Right kidney (tissue), 1 donor: Measurements from ENCODE around the gene ZC3H8.
A peak's percentile ranks its signal among the peaks of the same experiment; 100 is the strongest.

Experiments
- DNase-seq: peaks from one replicate; pipeline ENCODE4 v3.0.0-alpha.2; 2016

Gene ZC3H8

GRCh38 chr2:112195167-112195766 lies 59.6 kb downstream of the ZC3H8 start:
- no peak for DNase-seq

- DNase-seq: no peak
Measured at GRCh38 chr2:112194482-112194881, 60.4 kb downstream of the ZC3H8 start.

DNA sequence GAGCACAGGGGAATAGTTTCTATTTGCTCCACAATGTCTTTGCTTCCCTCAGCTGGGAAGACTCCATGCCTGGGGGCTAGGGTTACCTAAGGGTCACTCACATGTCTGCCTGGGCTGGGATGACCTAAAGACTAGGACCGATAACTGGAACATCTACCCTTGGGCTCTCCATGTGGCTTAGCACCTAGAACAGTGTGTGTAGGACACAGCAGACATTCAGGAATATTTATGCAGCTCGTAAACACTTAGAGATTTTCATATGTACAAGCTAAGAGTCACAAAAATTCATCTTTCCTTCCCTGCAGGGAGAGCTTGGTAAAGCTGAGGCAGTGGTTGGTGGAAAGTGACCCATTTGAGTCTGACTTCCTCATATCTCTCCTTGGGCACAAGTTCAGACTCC lies 60.8 kb downstream of the ZC3H8 start:
- no peak for DNase-seq

GRCh38 chr2:112189001-112189556 lies 65.8 kb downstream of the ZC3H8 start:
- no peak for DNase-seq

DNA sequence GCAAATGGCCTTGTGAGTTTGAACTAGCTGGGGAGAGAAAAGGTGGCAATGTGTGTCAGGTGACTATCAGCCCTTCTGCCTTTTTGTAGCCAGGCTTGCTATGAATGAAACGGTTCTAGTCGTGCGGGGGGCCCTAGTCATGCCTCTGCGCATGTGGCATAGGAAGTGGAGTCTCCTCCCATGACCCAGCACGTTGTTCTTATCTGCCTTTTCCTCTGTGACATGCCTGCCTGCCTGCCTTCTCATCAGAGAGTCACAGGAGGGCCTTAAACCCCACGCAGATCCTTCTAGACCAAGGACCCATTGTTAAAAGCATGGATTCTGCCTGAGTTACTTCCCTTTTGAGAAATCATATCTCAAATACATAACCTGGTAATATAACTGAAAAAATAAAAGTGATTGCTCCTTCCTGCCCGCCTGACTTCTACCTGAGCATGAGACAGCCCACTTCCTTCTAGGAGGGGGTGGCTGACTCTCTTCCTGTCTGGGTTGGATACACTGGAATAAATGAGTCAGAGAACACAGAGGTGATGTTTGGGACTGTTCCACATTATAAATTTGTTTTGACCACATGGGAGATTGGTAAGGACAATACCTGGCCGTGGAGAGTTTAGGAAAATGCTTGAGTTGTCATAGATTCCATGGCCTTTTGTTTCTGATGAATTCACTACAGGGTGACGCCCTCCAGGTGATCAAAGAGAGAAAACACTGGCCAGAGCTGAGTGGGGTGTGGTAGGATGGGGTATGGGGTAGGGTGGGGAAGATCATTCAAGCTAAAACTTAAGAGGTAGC lies 66.8 kb downstream of the ZC3H8 start:
- DNase-seq: no peak

- DNase-seq: no peak
Measured at GRCh38 chr2:112187046-112187715, 67.7 kb downstream of the ZC3H8 start.

DNA sequence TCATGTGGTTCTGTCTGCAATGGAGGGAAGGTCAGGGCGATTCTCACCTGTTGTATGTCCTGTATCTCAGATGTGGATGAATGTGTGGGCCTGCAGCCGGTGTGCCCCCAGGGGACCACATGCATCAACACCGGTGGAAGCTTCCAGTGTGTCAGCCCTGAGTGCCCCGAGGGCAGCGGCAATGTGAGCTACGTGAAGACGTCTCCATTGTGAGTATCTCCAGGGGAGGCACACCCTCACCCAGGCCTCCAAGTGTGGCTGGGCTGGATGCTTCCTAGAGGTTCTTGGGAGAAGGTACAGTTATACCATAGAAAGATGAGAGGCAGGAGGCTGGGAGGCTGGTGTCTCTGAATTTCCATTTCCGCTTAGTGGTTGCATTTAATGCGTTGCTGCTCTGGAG lies 69.7 kb downstream of the ZC3H8 start:
- DNase-seq: no peak

- no peak for DNase-seq
Measured at GRCh38 chr2:112184121-112184520, 70.7 kb downstream of the ZC3H8 start.

GRCh38 chr2:112183327-112184025 lies 71.4 kb downstream of the ZC3H8 start:
- DNase-seq: no peak

DNA sequence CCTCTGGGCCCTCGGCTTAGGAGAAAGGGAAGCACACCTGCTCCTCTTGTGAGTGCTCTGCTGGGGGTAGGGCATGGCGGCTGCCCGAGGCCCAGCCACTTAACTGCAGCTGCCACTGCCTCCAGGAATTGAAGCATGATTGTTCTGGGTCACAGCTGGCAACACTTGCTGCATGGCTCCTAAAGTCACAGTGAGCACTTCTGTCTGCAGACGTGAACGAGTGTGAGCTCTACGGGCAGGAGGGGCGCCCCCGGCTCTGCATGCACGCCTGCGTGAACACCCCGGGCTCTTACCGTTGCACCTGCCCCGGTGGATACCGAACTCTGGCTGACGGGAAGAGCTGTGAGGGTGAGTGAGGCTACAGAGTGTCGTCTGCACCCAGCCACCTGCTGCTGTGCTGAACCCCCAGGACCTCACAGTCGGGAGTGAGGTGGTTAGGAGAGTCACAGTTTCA lies 72.2 kb downstream of the ZC3H8 start:
- DNase-seq: no peak

DNA sequence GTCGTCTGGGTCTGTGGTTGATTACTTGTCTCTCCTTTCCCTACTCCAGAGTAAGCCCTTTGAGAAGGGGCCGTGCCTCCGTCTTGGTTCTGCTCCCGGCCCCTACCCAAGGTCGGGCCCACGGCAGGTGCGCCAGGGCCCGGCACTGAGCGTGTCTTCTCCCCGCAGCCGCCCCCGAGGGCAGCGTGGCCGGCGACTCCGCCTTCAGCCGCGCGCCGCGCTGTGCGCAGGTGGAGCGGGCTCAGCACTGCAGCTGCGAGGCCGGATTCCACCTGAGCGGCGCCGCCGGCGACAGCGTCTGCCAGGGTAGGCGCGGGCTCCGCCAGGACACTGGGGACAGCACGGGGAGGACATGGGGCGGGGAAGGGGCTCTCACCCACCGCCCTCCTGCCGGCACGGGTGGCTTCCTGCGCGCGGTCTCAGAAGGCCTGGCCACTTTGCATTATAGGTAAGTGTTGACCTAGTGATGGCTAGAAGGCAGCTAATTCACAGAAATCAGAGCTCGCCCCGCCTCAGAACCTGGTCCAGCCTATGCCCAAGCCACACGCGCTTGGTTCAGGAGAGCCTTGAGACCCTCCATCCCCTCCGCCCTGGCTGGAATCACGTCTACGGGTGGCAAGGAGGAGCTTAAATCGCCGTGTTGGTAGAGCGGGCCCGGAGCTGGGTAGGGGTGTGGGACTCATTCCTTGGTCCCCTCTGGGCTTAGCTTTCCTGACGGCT lies 73.1 kb downstream of the ZC3H8 start:
- peak; percentile 57 for DNase-seq

- DNase-seq: no peak
Measured at GRCh38 chr2:112175958-112176573, 78.8 kb downstream of the ZC3H8 start.

DNA sequence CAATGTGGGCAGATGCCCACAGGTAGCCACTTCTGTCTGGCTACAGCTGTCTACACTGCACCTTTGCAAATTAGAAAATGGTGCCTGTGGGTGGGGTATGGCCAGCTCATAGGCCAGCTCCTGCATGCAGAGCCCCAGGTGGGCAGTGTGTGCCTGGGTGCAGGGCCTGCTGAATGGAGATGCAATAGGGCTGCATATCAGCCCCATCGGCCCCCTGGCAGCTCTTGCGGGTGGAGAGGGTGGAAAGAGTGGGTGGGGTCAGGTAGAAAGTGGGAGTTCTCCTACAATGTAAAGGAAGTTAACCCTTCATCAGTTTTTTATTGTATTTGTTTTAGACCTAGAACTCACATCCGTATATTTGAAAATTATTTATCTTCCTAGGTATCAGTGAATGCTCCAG lies 79.5 kb downstream of the ZC3H8 start:
- DNase-seq: no peak

GRCh38 chr2:112174383-112174782 lies 80.5 kb downstream of the ZC3H8 start:
- DNase-seq: no peak

- DNase-seq: no peak
Measured at GRCh38 chr2:112173646-112174319, 81.1 kb downstream of the ZC3H8 start.

- no peak for DNase-seq
Measured at GRCh38 chr2:112170495-112170894, 84.3 kb downstream of the ZC3H8 start.

GRCh38 chr2:112168422-112169124 lies 86.3 kb downstream of the ZC3H8 start:
- no peak for DNase-seq

GRCh38 chr2:112166806-112167499 lies 87.9 kb downstream of the ZC3H8 start:
- no peak for DNase-seq

DNA sequence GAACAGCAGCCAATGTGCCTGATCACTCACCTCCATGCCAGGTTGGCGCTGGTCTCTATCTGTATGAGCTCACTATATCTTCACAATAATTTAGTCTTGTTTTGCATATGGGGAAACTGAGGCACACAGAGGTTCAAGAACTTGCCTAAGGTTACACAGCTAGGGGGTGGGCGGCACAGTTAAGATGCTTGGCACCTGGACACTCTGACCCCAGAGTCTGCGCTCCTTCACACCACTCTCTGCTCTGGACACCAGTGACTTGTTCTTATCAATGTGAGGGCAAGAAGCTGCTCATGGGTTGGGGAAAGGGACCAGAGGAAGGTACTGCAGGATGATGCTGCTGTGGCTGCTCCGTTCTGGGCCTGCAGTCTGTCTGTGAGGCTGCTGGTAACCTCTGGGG lies 89.5 kb downstream of the ZC3H8 start:
- no peak for DNase-seq

DNA sequence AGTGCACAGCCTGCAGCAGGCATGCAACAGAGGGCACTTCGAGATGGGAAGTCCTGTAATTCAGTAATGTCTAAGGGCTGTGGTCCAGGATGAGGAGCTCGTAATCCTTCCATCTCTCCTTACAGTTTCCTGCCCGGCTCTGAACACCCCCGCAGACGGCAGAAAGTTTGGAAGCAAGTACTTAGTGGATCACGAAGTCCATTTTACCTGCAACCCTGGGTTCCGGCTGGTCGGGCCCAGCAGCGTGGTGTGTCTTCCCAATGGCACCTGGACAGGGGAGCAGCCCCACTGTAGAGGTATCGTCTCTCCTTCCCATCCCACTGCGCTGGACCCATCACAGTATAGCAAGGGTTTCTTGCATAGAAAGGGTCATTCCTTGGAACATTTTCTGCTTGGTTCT lies 90.0 kb downstream of the ZC3H8 start:
- no peak for DNase-seq
